PFSK-1 (cell line): ENCODE data around the gene SOCS7.

Source experiments
- FOXP2 ChIP-seq: optimal IDR thresholded peaks from 2 replicates; pipeline ENCODE3; 2011; ENCODE audit warnings: borderline replicate concordance, control low read depth, inconsistent platforms; ENCODE audit not compliant: insufficient read depth; ENCODE audit errors: extremely low read length, extremely low read depth
- POLR2AphosphoS5 ChIP-seq: IDR thresholded peaks from 2 replicates; pipeline ENCODE4 v1.6.1; 2012; ENCODE audit warnings: low read depth, mild to moderate bottlenecking, control low read depth, low read length, moderate library complexity
- REST ChIP-seq, 2 experiments: IDR thresholded peaks; 2 replicates each; pipeline versions ENCODE4 v1.6.1 to v1.8.0; 2011 to 2012; ENCODE audit warnings: low read depth in 2 of 2, low read length in 2 of 2, control low read depth in 1 of 2, inconsistent platforms in 1 of 2, mild to moderate bottlenecking in 1 of 2, moderate library complexity in 1 of 2; ENCODE audit not compliant: insufficient read depth in 1 of 2
- SIN3A ChIP-seq: IDR thresholded peaks from 2 replicates; pipeline ENCODE4 v1.6.1; 2012; ENCODE audit warnings: mild to moderate bottlenecking, low read length, moderate library complexity, borderline replicate concordance; ENCODE audit not compliant: insufficient read depth
- TAF1 ChIP-seq: IDR thresholded peaks from 2 replicates; pipeline ENCODE4 v1.6.1; 2012; ENCODE audit warnings: low read length, control low read depth, borderline replicate concordance; ENCODE audit not compliant: insufficient read depth

Gene SOCS7

GRCh38 chr17:38405654-38406053, 54.0 kb downstream of the SOCS7 start:
- TF ChIP-seq TAF1 (no peak), FOXP2 (no peak), REST (IDR thresholded peaks at IDR 0.05; ENCODE audit: insufficient read depth in 1 of 2, low read depth in 2 of 2, low read length in 2 of 2) (no peak), POLR2AphosphoS5 (no peak), SIN3A (no peak)

GRCh38 chr17:38410201-38410600, 58.6 kb downstream of the SOCS7 start:
- TF ChIP-seq REST (IDR thresholded peaks at IDR 0.05; ENCODE audit: insufficient read depth in 1 of 2, low read depth in 2 of 2, low read length in 2 of 2) (no peak), FOXP2 (no peak), POLR2AphosphoS5 (no peak), SIN3A (no peak), TAF1 (no peak)

GRCh38 chr17:38415250-38416194, 63.9 kb downstream of the SOCS7 start:
- peak; percentile 64 for TF ChIP-seq FOXP2
- TF ChIP-seq SIN3A = no peak

- TF ChIP-seq FOXP2 (no peak), REST (IDR thresholded peaks at IDR 0.05; ENCODE audit: insufficient read depth in 1 of 2, low read depth in 2 of 2, low read length in 2 of 2) (no peak), SIN3A (no peak), TAF1 (no peak), POLR2AphosphoS5 (no peak)
These were observed 65.2 kb downstream of the SOCS7 start for GRCh38 chr17:38416840-38417209.

GRCh38 chr17:38417210-38417951, 65.7 kb downstream of the SOCS7 start:
- TF ChIP-seq FOXP2 (no peak), TAF1 (no peak), REST (IDR thresholded peaks at IDR 0.05; ENCODE audit: insufficient read depth in 1 of 2, low read depth in 2 of 2, low read length in 2 of 2) (no peak), POLR2AphosphoS5 (no peak), SIN3A (no peak)
